GM21367 (cell line): ENCODE results near the gene ANKRD60.

ENCODE experiments used
- ATAC-seq: cut with Tn5 transposase; IDR thresholded peaks from one replicate; pipeline ENCODE4 v1.9.1; 2021; ENCODE audit not compliant: unreplicated experiment

Gene ANKRD60

DNA sequence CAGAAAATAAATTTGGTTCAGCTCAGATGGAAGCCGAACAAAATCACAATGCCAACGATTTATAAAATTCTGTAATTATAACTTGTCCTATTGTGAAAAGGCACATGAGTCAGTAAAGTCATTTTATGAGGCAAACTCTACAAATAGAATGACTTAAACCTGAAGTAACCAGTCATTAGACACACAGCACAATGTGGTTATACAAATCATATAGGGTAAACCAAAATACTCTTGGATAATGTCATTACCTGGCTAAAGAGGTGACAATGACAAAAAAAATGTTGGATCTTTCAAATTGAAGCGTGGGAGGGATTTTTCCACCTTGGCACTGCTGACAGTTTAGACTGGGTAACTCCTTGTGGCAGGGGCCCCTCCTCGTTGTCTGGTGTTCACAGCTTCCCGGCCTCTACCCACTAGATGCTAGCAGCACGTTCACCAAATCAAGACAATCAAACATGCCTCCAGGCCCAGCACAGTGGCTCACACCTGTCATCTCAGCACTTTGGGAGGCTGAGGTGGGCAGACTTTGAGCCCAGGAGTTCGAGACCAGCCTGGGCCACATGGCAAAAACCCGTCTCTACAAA lies 5.0 kb downstream of the ANKRD60 start:
- ATAC-seq = no peak

DNA sequence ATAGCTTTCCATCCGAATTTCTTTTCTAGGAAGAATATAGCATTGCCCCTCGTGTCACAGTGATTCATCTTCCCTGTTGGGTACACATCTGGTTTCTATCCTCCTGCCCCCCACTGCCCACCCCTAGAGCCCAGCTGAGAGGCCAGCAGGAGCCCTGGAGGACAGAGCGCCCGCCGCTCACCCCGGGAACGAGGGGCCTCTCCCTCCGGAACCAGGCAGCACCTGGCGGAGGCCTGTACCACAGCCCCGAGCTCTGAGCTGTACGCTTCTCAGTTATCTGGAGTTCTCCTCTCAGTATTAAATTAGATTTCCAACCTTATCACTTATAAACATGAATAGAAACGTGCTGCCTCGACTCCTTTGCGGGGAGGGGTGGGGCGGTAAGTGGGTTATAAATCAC lies 6.0 kb downstream of the ANKRD60 start:
- no peak for ATAC-seq

DNA sequence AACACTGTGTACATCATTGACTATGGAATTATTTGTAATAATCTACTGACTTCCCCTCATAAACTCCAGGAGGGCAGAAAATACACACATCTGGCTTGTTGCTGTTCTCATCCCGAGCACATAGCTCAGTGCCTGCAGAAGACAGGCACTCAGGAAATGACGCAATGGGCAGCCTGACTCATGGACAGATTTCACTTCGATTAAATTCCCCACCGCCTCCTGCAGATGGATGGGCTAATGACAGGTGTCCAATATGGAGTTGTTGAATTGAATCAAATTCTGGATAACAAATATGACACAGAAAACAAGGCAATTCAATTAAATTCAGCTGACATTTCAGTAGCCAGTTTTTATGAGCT lies 9.1 kb downstream of the ANKRD60 start:
- no peak for ATAC-seq

DNA sequence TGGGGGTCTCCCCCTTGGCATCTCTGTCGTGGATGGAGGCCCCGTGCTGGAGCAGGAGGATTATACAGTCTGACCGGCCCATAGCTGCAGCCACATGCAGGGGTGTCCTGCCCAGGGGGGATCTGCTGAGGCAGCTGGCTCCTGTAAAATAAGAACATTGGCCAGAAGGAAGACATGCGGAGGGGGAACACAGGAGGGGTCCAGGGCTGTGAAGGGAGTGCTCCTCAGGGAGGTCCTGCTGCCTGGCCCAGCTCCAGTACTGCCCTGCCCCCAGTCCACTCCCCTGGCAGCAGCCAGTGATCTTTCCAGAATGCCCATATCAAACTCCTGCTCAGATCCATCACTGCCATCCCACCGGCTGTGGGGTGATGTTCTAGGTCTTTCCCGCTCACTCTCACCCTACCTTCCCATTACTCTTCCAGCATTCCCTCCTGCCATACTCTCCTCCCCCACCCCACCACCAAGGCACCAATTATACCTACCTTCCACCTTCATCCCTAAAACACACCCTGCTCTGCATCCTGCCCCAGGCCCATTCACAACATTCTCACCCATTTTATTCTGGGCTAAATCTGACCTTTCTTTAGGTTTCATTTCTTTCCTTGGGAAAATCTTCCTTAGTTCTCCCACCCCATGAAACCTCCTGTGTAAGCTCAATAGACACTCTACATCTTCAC lies 9.7 kb downstream of the ANKRD60 start:
- ATAC-seq = no peak

DNA sequence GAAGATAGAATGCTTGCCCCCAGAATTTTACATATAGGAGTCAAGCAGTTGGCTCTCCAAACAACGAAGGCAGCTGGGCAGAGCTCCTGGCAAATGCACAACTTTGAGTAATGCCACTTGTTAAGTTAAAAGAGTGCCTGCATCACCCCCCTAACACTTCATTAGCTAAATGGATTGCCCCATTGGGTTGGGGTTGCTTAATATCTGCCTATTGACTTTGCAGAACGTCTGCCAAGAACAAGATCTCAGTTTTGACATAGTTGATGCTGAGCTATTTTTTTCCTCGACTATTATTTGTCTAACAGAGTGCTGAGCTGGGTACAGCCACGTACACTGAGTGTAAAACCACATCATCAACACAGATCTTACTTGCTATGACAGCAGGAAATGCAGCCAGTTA lies 12.1 kb downstream of the ANKRD60 start:
- ATAC-seq = no peak

DNA sequence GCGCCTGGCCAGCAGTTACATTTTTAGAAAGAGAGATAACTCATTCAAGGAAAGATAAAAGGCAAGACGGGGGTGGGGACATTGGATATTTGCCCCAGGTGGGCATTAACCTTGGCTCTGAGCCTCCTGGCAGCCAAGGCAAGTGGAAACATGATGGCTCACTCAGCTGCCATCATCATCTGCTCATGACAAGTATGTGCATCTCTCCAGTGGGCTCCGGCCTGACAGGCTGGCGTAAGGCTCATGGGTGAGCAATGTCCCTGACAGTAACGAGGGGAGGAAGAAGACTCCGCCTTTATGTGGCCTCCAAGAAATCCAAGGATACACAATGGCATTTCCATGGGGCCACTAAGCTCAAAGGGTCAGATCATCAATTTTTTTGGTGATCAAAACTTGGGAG lies 13.3 kb downstream of the ANKRD60 start:
- no peak for ATAC-seq

GRCh38 chr20:58214310-58214709 lies 14.1 kb downstream of the ANKRD60 start:
- no peak for ATAC-seq

GRCh38 chr20:58213716-58214115 lies 14.7 kb downstream of the ANKRD60 start:
- ATAC-seq = no peak

GRCh38 chr20:58213121-58213520 lies 15.3 kb downstream of the ANKRD60 start:
- ATAC-seq = no peak

DNA sequence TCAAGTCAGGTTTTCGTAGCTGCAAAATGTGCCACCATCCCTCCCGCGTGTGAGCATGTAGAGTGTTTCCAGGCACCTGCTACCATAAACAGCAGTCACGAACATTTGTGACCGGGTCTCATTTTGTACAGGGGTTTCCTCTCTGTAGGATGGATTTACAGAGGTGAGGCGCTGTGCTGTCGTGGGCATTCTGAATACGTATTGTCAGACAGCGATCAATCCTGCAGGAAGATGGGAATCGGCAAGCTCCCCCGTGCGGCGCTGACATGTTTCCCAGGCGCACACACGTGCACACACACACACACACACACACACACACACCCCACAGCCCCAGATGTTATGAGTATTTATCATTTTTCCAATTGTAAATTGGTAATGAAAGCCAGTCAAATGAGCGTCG lies 15.8 kb downstream of the ANKRD60 start:
- ATAC-seq = no peak

- ATAC-seq = no peak
Observed at GRCh38 chr20:58210398-58210747, 18.1 kb downstream of the ANKRD60 start.

GRCh38 chr20:58209652-58210397 lies 18.6 kb downstream of the ANKRD60 start:
- peak; percentile 67 for ATAC-seq

DNA sequence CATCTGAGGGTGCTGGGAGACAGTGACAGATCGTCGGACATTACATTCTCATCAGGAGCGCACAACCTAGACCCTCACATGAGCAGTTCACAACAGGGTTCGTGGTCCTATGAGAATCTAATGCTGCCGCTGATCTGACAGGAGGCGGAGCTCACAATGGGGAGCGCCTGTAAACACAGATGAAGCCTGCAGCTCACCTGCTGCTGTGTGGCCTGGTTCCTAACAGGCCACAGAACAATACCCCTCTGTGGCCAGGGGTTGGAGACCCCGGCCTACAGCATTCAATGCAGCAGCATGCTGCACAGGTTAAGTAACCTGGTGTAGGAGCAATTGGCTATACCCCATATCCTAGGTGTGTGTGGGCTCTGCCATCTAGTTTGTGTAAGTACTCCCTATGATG lies 19.5 kb downstream of the ANKRD60 start:
- ATAC-seq = no peak

DNA sequence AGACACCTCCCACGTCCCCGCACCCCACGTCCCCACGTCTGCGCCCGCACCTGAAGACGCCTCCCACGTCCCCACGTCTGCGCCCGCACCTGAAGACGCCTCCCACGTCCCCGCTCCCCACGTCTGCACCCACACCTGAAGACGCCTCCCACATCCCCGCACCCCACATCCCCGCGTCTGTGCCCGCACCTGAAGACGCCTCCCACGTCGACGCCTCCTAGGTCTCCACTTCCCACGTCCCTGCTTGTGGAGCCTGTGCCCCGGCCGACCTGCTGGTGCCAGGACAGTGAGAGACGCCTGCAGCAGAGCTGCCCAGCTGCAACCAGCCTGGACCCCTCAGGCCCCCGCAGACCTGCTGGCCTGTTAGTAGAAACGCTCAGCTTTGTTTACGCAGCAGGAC lies 22.6 kb downstream of the ANKRD60 start:
- no peak for ATAC-seq

GRCh38 chr20:58202044-58202443 lies 26.4 kb downstream of the ANKRD60 start:
- no peak for ATAC-seq

DNA sequence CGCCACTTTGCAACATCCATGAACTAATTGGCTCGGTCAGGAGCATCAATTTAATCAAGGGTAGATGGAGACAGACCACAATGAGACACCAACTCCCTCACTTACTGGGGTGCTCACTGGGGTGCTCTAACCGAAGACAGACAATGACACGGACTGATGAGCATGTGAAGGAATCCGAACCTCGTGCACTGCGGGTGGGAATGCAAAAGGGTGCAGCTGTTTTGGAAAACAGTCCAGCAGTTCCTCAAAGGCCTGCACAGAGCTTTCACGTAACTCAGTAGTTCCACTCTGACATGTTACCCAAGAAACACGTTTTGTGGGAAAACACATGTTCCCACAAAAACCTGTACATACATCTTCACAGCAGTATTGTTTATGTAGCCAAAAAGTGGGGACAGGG lies 26.8 kb downstream of the ANKRD60 start:
- no peak for ATAC-seq

DNA sequence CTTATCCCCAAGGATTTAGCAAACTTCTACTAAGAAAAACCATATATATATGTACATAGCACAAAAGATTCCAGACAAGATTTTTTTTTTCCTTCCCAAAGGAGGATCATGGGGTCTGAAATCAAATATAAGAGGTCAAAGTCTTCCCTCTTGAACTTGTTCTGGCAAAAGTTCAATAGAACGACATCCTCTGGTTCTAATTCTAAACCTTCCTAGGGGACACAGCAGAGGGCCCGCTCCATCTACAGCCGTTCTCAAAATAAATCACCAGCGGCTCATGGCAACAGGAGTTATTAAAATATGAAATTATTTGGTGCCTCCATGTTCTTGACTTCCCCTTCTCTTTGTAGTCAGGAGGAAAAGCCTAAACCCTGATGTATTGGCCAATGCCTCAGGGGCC lies 29.0 kb downstream of the ANKRD60 start:
- ATAC-seq = no peak

DNA sequence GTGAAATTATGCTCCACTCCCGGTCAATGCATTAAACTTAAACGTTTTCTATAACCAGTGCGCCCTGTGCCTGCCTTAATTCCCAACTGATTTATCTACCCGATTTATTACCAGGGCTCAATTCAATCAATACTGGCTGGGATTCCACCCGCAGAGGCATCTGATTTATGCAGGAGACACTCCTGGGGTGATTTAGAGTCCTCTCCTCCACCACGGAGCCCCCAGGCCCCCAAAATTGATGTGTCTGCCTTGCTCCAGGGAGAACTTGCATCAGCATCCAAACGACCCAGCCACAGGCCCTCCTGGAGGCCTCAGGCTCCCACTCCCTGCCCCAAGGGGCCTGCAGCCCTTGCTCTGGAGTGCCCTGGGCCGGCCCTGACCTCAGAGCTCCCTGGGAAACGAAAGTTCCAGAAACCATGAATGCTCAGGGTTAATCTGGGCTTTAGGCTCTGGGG lies 29.5 kb downstream of the ANKRD60 start:
- no peak for ATAC-seq

GRCh38 chr20:58198384-58198783 lies 30.1 kb downstream of the ANKRD60 start:
- no peak for ATAC-seq

DNA sequence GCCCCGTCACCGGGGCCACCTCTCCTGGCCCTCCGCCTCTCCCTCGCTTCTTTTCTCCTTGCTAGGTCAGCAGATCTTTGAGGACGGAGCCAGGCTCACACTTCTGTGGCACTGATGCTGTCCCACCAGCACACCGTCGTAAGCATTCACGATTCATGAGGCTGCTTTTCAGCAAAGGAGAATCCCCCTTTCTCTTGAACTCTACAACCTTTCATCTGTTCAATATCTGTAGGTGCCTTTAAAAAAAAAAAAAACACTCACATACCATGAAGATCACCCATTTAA lies 31.3 kb downstream of the ANKRD60 start:
- ATAC-seq = no peak

DNA sequence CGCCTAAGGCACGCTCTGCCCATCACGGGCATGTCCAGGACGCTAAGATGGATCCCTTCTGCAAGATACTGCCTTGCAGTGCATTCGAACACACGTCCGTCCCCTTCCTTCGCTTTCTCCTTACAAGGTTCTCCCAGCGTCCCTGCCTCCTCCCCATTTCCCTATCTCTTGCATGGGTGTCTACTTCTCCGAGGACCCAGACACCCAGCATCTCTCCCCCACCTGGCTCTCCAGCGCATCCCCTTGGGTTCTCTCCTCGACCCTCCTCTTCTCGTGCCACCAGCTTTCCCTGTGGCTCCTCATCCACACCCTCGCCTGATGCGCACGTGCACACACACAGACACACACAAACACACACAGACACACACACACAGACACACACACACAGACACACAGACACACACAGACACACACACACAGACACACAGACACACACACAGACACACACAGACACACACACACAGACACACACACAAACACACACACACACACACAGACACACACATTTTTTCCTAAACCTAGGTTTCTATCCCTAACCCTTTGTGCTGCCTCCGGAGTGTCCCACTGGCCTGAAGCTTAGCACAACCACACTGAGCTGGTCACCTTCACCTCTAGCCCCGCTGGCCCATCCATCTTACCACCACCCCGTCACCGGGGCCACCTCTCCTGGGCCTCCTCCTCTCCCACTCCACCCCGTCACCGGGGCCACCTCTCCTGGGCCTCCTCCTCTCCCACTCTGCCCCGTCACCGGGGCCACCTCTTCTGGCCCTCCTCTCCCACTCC lies 31.9 kb downstream of the ANKRD60 start:
- no peak for ATAC-seq

DNA sequence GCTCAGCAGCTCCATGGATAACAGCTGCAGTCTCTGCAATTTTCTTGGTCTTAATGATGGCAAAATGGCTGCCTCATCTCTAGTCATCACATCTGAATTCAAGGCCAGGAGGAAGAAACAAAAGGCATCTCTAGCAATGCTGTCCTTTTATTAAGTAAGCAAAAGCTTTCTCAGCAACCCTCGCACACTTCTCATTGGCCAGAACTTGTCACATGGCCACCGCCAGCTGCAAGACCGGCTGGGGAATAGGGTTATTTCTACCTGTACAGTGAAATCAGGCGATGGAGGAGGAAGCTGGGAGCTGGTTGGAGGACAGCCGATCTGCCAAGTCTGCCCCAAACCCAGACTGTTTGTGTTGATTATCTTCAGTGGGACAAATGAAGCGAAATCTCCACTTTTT lies 33.4 kb downstream of the ANKRD60 start:
- no peak for ATAC-seq
